SW 1271 (cell line): ENCODE data around the gene STX5.
"Not testable (repeated sequence)": the region's sequence is repeated elsewhere in the genome, so short reads cannot be mapped to it uniquely, and the experiment has no call there.

Experiments
- DNase-seq, 2 experiments: peaks; one replicate each; lab custom pipeline; 2025; lab: John Stamatoyannopoulos, UW

The STX5 gene

DNA sequence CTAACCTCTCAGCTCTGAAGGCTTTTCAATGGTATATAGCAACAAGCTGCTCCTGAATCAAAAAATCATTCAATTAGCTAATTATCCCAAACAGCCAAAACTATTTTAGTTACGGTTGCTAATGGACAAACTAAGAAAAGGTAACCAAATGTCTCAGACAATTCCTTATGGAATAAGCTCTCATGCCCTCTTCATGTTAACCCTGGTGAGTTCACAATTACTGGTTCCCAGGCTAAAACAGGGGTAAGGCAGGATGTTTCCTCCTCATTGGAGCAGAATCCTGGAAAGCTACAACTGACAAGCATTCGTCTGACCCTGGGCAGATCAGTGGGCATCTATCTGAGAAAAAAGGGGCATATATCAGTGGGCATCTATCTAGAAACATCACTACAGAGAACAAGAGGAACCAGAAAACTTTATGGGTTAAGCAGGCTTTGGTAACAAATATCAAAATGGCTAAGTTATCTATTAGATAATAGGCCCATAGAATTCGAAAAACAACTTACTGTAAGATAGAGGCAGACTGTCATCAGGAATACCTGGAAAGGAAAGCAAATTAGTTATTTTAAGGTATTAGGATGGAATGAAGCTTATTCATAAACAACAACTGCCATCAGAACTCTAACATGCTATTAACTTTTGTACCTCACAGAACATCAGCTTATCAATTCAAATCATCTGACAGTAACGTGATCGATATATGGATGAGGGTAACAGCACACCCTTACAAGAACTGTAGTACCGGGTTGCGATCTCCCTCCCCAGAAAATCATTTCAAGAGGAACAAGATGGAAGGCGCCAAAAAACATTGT lies 22.4 kb upstream of the STX5 start:
- no peak for DNase-seq

DNA sequence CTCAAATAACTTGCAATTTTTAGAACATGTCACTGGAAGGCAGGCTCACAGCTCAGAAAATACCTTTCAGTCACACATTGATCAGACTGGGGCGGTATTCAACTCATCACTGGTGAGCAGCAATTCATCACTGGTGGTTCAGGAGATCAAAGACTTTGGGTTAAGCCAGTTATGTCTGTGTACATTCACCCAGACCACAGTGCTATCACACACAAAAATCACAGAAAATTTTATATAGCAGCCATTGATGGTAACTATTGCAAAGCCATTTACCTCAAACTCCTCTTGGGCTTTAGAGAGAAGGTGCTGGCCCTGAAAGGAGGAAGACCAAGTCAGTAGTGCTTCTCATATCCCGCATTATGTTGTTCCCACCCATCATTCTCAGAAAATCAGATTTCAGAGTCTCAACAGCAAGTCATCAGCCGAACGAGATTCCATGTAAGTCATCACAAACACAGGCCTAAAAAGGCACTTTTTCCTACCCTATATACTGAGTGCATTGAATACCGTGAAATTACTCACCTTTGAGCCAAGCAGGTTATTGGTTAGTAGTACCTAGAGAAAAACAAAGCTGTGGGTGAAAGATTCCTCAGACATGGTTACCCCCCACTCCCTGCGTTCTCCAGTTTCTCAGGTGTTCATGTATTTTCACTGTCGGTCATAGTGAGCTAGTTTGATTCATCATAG lies 21.6 kb upstream of the STX5 start:
- no peak for DNase-seq

DNA sequence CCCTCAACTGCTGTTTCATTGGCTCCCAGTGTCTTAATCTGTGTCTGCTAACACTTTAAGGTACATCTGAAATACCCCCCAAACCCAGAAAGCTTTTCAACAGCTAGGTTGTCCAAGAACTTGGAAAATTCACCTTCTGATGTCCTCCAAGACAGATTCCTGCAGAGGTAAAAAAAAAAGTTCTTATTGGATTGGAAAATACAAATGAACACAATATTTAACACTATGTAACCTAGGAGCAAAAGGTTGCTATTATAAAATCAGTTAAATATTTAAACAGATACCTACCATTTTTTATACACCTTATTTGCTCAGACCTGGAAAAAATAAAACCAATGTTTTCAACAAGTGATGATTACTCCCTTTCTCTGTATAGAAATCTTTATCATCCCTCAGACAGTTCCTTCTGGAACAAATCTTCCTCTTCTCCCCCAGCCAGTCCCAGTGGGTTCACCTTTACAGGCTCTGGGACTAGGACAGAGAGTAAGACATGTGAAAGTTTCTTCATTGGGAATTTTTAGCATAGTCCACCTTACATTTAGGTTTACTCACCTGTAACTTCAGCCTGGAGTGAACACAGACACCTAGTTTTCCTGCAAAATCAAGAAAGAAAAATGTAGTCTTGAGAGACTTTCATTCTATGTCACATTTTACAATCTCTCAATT lies 20.8 kb upstream of the STX5 start:
- DNase-seq, result no peak

DNA sequence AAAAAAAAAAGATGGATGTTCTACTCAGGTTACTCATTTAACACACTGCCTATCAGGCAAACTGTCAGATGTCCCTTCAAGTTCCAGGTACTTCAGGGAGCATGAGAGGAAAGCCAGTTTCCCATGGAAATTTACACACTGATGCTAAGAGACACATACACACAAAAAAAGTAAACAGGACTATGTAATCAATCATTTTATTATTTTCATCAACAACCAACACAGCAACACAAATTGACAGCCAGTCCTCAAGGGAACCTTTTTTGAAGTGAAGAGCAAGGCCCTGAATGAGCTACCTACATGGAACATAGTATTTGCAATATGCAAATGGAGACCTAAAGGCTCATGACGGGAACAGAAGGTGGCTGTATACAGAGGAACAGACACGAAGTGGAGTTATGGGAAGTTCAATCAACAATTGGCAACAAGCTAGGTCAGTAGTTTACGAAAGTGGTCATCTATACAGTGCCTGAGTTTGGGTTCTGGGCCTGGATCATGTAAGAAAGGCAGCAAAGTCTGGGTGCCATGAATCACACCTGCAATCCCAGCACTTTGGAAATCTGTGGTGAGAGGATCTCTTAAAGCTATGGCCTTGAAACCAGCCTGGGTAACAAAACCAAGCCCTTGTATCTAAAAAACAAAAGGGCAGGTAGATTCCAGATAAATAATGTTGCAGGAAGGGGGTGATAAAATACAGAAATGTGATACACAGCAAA lies 20.1 kb upstream of the STX5 start:
- DNase-seq, result no peak

DNA sequence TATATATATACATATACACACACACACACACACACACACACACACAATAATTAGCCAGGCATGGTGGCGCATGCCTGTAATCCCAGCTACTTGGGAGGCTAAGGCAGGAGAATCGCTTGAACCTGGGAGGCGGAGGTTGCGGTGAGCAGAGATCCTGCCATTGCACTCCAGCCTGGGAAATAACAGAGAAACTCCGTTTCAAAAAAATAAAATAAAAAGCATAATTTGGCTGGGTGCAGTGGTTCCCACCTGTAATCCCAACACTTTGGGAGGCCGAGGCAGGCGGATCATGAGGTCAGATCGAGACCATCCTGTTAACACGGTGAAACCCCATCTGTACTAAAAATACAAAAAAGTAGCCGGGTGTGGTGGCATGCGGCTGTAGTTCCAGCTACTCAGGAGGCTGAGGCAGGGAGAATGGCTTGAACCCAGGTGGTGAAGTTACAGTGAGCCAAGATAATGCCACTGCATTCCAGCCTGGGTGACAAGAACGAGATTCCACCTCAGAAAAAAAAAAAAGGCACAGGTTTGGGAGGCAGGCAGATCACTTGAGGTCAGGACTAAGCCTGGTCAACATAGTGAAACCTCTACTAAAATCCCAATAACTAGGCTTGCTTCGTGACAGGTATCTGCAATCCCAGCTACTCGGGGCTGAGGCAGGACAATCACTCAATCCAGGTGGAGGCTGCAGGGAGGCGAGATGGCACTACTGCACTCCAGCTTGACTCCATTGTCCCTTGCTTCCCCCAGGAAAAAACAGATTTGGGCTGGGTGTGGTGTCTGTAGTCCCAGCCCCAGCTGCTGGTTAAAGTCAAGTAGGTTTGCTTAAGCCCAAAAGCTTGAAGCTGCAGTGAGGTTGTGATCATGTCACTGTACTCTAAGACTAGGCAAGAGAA lies 19.3 kb upstream of the STX5 start:
- no peak for DNase-seq

DNA sequence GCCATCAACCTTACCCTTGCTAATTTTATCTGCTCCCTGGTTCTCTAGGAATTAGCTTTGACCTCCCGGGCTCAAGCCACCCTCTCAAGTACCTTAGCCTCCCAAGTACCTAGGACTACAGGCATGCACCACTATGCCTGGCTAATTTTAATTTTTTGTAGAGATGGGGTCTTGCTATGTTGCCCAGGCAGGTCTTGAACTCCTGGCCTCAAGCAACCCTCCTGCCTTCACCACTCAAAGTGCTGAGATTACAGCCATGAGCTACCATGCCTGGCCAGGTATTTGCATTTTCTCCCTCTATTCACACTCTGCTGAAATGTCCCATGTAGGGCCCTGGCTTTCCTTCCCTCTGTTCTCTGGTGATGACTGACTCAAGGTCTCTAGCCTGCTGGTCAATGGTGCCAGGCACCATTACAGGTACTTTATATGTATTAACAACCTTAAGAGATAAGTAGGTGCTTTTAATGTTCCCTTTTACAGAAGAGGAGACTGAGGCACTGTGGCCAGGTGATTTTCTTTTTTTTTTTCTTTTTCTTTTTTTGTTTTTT lies 16.0 kb upstream of the STX5 start:
- no peak for DNase-seq

DNA sequence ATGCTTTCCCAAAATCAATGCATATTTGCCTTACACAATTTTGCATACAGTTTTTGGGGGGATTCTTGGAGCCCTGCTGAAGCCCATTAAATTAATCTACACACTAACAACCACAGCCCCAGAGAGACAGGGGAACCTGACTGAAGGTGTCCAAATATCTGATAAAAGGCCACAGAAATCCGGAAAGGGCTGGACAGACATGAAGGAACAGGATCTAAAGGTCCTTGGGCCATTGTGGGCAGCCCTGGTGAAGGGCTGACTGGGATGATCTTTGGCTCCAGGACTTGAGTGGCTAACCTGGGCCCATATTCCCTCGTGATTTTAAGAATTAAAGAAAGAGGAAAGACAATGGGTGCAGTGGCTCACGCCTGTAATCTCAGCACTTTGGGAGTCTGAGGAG lies 14.3 kb upstream of the STX5 start:
- no peak for DNase-seq

DNA sequence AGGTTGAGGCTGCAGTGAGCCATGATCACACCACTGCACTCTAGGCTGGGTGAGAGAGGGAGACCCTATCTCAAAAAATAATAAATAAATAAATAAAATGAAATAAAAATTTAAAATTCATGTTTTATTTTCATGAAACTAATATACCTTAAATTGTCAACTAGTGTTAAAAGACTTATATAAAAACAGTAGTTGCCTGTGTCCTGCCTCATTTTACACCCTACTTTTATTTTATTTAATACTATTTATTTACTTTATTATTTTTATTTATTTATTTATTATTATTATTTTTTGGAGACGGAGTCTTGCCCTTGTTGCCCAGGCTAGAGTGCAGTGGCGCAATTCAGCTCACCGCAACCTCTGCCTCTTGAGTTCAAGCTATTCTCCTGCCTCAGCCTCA lies 12.3 kb upstream of the STX5 start:
- DNase-seq, result no peak

DNA sequence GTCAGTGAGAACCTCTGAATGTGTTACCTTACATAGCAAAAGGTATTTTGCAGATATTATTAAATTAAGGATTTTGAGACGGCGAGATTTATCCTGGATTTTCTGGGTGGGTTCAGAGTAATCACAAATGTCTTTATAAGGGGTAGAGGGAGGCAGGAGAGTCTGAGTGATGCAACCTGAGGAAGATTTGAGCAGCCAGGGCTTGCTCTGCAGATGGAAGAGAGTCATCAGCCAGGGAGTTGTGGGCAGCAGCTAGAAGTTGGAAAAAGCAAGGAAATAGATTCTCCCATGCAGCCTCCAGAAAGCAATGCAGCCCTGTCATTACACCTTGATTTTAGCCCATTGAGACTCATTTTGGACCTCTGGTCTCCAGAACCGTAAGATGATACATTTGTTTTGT lies 11.6 kb upstream of the STX5 start:
- DNase-seq, result no peak

DNA sequence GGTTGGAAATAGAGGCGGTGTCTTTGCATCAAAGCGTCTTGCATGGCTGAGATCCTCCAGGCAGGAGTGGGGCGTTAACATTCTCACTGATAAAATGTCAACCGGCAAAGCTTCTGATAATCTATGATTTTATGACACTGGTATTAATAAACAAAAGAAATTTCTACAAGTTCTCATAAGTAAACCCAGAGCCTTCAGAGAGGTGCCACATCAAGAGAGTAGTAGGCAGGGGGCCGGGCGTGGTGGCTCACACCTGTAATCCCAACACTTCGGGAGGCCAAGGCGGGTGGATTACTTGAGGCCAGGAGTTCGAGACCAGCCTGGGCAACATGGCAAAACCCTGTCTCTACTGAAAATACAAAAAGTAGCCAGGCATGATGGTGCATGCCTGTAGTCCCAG lies 11.0 kb upstream of the STX5 start:
- not testable (repeated sequence) for DNase-seq

DNA sequence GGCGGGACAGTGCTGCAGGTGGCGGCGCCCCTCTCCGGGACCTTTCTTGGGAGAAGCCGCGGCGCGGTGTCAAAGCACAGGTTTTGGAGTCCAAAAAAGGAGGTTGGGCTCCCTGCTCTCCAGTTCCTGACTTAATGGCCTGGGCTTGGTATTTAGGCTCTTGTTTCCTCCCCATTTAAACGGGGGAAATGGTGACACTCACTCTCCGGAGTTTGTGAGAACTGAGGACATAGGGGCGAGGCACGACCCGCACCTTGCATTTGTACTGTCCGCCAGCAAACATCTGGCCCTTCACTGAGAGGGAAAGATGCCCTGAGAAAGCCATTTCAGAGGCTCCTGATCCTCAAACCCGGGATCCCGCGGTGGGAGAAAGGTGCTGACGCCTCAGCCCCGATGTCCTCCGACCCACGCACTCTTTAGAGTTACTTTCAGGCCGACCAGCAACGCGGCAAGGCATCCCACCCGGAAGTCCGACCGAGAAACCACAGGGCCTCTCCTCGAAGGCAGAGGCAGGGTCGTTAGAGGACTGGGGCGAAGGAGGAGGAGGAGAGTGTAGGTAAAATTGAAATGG lies 10.4 kb upstream of the STX5 start:
- no peak for DNase-seq

DNA sequence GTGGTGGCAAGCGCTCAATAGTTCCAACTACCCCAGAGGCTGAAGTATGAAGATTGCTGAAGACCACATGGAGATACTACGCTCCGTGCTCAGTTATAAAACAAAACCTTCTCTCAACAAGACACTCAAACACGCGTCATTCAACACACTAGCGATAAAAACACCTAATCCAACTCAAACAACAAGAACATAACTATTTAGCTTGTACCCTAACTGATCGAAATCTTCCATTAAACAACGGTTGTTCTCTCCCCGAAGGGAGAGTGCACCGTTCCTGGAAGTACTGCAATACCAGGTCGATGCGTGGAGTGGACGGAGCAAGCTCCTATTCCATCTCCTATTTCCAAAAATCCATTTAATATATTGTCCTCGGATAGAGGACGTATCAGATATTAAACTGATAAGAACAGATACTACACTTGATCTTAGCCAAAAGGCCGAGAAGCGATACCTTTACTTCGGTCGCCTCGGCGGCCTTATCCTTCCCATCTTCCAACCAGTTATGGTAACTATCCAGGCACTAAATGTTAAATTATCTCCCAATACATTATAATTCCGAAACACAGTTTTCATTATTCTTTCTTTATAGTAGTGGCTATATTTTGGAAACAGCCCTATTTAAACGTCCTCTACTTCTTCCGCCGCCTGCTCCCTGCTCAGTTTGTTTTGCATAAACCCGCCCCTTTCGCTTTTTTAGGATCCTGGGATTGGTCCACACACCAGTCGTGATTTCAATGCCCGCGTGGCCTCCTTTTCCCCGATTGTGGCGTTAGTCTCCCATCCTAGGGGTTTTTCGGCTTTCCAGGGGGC lies 9.7 kb upstream of the STX5 start:
- DNase-seq, result peak; percentile 97 to 100

DNA sequence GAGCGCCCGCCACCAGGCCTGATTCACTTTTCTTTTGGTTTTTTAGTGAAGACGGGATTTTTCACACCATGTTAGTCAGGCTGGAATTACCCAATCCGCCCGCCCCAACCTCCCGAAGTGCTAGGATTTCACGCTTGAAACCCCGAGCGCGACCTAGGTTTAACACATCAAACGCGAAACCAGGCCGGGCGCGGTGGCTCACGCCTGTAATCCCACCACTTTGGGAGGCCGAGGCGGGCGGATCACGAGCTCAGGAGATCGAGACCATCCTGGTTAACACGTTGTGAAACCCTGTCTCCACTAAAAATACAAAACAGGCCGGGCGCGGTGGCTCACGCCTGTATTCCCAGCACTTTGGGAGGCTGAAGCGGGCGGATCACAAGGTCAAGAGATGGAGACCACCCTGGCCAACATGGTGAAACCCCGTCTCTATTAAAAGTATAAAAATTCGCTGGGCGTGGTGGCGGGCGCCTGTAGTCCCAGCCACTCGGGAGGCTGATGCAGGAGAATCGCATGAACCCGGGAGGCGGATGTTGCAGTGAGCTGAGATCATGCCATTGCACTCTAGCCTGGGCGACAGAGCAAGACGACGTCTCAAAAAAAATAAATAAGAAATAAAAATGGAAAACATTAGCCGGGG lies 9.0 kb upstream of the STX5 start:
- peak; percentile 98 for DNase-seq

DNA sequence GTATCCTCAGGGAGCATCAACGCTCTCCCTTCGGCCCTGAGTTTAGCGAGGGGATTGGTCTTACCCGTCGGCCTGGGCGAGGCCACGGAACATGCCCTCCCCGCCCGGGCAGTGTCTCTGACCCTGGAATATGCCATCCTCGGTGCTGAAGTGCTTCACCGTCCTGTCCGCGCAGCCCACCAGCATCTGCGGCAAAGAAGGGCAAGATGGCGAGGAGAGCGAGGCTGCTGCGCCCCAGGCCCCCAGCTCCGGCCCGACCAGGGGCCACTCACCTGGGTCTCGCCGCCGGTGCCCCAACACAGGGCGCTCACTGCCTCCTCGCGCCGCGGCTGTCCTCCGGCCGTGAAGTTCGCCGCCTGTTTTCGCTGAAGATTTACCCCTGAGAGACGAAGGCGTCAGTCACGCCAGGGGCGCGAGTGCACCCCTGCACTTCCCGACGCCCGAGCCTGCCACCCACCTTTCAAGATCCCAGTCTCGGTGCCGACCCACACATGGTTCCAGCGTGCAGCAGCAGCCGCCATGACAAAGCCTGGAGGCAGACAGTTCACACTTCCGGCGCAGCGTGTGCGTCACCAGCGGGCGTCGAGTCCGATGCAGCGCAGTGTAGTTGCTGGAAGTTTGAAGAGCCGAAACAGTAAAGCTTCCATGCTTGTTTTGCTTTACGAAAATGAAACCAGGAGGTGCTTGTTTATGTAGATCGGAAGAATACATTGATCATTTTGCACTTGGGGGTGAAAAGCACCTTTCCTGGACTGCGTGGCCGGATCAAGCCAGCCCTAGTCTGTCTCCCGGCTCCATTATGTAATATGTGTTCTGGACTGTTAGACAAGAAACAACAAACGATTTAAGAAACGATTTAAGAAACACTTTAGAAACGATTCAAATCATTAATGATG lies 7.4 kb upstream of the STX5 start, which contains the start of gene WDR74:
Gene WDR74 (minus strand): TSS at position 541 of the 896 bp plus-strand sequence. CDS start 20 bp downstream, at position 521.
- DNase-seq, result peak; percentile 65 to 86

DNA sequence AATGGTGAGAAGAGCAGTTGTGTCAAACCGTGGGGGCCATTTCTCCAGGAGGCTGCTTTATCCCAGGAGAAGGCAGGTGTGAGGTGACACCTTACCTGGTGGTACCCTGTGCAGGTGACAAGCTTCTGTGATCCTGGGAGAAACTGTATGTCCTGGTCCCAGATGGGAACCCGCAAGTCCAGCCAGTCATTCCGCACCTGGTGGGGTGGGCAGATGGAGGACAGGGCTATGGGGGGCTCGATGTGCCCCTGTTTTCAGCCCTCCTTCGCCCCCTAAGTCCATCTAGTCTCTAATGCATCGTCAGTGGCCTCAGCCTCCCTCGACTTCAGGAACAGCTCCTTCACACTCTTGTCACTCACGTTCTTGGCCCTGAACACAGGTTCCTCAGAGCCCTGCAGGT lies 3.5 kb upstream of the STX5 start:
- no peak for DNase-seq

DNA sequence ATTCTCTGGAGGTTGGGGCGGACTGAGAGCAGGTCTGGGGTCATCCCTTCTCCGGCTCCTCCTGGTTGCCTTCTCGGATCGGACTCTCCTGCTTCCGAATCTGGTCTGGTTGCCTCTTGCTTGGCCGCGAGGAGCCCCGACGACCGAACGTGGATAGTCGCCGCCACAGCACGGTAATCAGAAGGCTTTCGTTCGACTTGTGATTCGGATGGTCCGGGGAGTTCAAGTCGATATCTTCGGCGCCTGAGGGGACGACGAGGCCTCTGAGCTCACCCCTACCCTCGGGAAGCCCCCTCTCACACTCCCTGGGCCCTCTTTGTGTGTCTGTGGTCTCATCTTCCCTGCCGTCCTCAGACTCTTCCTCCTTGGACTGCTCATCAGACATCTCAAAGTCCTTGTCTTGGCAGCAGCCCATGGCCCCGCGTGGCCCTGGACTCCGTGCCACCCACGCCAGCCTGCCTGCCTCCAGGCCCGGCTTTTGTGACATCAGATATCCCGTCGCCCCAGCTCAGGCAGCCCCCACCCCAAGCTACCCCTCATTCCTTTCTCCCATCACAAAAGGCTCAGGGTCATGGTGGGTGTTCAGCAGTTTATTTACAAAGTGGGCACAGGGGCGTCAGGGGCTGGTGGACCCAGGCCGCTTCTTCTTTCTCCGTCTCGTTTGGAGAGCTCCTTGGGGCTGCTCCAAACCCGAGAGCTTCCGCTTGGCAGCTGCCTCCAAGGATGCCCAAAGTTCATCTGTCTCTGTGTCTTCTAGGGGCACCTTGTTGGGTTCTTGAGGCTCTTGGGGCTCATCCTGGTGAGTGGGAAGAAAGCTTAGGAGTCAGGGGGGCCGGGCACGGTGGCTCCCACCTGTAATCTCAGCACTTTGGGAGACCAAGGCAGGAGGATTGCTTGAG lies 734 bp upstream of the STX5 start, which contains the start of gene TEX54:
Gene TEX54 (minus strand): TSS at position 506 of the 899 bp plus-strand sequence.
- DNase-seq, result no peak

DNA sequence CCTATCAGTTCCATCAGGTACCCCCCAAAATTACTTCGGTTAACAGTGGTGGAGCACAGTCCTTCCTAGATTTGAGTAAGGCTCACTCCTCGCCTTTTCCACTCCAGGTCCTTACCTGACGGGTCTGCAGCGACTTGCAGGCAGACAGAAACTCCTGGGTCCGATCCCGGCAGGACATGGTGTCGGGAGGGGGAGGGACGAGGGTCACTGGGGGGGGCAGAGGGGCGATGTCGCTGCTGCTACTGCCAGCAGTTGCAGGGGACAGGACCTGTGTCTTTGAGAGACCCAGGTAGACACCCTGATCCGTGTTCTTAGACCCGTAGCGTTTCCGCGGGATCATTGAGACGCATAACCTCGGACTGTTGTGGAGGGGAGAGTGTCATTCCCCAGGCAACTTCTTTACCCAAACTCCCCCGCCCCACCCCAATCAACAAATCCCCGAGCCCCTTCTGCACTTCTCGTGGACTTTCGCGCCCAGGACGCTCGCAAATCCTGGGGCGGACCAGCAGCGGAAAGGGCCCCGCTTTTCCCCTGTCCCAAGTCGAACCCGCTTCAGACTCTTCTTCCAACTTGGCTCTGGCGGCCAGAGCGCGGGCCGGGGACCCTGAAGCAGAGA lies 839 bp downstream of the STX5 start:
- DNase-seq, result no peak
